Caco-2 (cell line): ENCODE data around the gene TBC1D2B. TPM values are rescaled to one million over a fixed set of nuclear protein-coding genes. Genes with fewer than 3 reads are reported as not detected.
"Not testable (repeated sequence)": the region's sequence is repeated elsewhere in the genome, so short reads cannot be mapped to it uniquely, and the experiment has no call there.

ENCODE experiments used
- BruUV-seq: library from RNA; stranded (reverse); fragments of 400-500 nt; replicated peaks from 2 replicates; lab custom pipeline; 2021; lab: Mats Ljungman, UMichigan
- CTCF ChIA-PET: fragments of 300-600 bp; sonication (Branson Sonifier 250); formaldehyde crosslinking; loops from one replicate; lab custom pipeline; 2022; ENCODE audit warnings: antibody characterized with exemption; lab: Charles Lee
- POLR2A ChIA-PET: fragments of 300-600 bp; sonication (Branson Sonifier 250); formaldehyde crosslinking; loops from one replicate; lab custom pipeline; 2022; ENCODE audit warnings: antibody characterized with exemption; lab: Charles Lee
- DNase-seq, 2 experiments: peaks; one replicate each; pipeline versions ENCODE4 v3.0.0 to v3.0.0-alpha.2; 2020 to 2022
- H3K27me3 ChIP-seq: replicated peaks from 2 replicates; pipeline ENCODE4 v1.6.0; 2011; ENCODE audit warnings: low read length; ENCODE audit not compliant: control insufficient read depth, insufficient read depth
- H3K36me3 ChIP-seq: 2 replicates; pipeline ENCODE4 v1.5.1; 2011; ENCODE audit warnings: low read length; ENCODE audit not compliant: control insufficient read depth, insufficient read depth
- H3K4me1 ChIP-seq: fragments of 250-450 bp; sonication (Bioruptor Pico); 2 replicates; pipeline ENCODE4 v1.5.1; 2020; ENCODE audit warnings: mild to moderate bottlenecking
- H3K4me3 ChIP-seq: 2 replicates; pipeline ENCODE4 v1.5.1; 2011; ENCODE audit warnings: low read depth, mild to moderate bottlenecking, control low read depth, low read length
- H3K9me3 ChIP-seq: fragments of 250-450 bp; sonication (Bioruptor Pico); 2 replicates; pipeline ENCODE4 v1.5.1; 2020; ENCODE audit warnings: mild to moderate bottlenecking, moderate library complexity
- H3K27ac Mint-ChIP-seq: one replicate; pipeline ENCODE4 v1.8.0; 2022; ENCODE audit warnings: mixed read lengths; ENCODE audit not compliant: unreplicated experiment
- H3K27me3 Mint-ChIP-seq: one replicate; pipeline ENCODE4 v1.8.0; 2022; ENCODE audit warnings: mixed read lengths; ENCODE audit not compliant: insufficient read depth, unreplicated experiment
- H3K36me3 Mint-ChIP-seq: one replicate; pipeline ENCODE4 v1.8.0; 2022; ENCODE audit warnings: mild to moderate bottlenecking, mixed read lengths; ENCODE audit not compliant: insufficient read depth, unreplicated experiment
- H3K4me1 Mint-ChIP-seq: one replicate; pipeline ENCODE4 v1.8.0; 2022; ENCODE audit warnings: low read depth, mixed read lengths; ENCODE audit not compliant: unreplicated experiment
- H3K4me3 Mint-ChIP-seq: one replicate; pipeline ENCODE4 v1.8.0; 2022; ENCODE audit warnings: mild to moderate bottlenecking, moderate library complexity, mixed read lengths; ENCODE audit not compliant: unreplicated experiment
- H3K9me3 Mint-ChIP-seq: one replicate; pipeline ENCODE4 v1.8.0; 2022; ENCODE audit warnings: mixed read lengths; ENCODE audit not compliant: unreplicated experiment
- intact Hi-C: fragments of 100-400 bp; cut with micrococcal nuclease; formaldehyde crosslinking; loops from one replicate; pipeline ENCODE4 v1.10.0; 2022; ENCODE audit not compliant: unreplicated experiment
- total RNA-seq: library from RNA; stranded (reverse); gene quantifications from 2 replicates; pipeline ENCODE4 v1.2.3, GENCODE V29; 2022
- TF ChIP-seq, protein P1 (sequence below), 2 experiments: fragments of 200-600 bp in 1 of 2; IDR thresholded peaks; 1 replicate in 1 of 2; 2 replicates in 1 of 2; pipeline versions ENCODE4 v1.5.1 to v1.8.0; 2011 to 2022; ENCODE audit warnings: antibody characterized with exemption in 1 of 2, control low read depth in 1 of 2, inconsistent platforms in 1 of 2, low read depth in 1 of 2, low read length in 1 of 2, mild to moderate bottlenecking in 1 of 2, moderate library complexity in 1 of 2; ENCODE audit not compliant: insufficient read depth in 1 of 2, severe bottlenecking in 1 of 2, unreplicated experiment in 1 of 2

Gene TBC1D2B
- total RNA-seq, 1 experiment from 2014 or later: 18.3 TPM

- TF ChIP-seq, protein P1, sequence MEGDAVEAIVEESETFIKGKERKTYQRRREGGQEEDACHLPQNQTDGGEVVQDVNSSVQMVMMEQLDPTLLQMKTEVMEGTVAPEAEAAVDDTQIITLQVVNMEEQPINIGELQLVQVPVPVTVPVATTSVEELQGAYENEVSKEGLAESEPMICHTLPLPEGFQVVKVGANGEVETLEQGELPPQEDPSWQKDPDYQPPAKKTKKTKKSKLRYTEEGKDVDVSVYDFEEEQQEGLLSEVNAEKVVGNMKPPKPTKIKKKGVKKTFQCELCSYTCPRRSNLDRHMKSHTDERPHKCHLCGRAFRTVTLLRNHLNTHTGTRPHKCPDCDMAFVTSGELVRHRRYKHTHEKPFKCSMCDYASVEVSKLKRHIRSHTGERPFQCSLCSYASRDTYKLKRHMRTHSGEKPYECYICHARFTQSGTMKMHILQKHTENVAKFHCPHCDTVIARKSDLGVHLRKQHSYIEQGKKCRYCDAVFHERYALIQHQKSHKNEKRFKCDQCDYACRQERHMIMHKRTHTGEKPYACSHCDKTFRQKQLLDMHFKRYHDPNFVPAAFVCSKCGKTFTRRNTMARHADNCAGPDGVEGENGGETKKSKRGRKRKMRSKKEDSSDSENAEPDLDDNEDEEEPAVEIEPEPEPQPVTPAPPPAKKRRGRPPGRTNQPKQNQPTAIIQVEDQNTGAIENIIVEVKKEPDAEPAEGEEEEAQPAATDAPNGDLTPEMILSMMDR (IDR thresholded peaks at IDR 0.05; ENCODE audit: insufficient read depth in 1 of 2, low read depth in 1 of 2, low read length in 1 of 2, severe bottlenecking in 1 of 2, unreplicated experiment in 1 of 2): no peak
- CTCF ChIA-PET: no interaction called here
- Mint-ChIP-seq H3K36me3 (peaks cover 5% of the 10 kb centered on the region), H3K27me3 (no peaks in the 10 kb centered on the region), H3K9me3 (no peaks in the 10 kb centered on the region), H3K4me1 (no peaks in the 10 kb centered on the region), H3K4me3 (no peak overlapping the region), H3K27ac (no peak overlapping the region)
- DNase-seq: no peak
- no TSS peak for BruUV-seq
- Histone ChIP-seq H3K9me3 (no peaks in the 10 kb centered on the region), H3K27me3 (no peaks in the 10 kb centered on the region), H3K36me3 (no peaks in the 10 kb centered on the region), H3K4me3 (no peak overlapping the region), H3K4me1 (no peaks in the 10 kb centered on the region)
- POLR2A ChIA-PET: no interaction called here
- intact Hi-C loops: no loop called here
These were observed 95.4 kb downstream of the TBC1D2B start for GRCh38 chr15:77982127-77982490.

- Mint-ChIP-seq H3K4me1 (no peaks in the 10 kb centered on the region), H3K36me3 (peaks cover 5% of the 10 kb centered on the region), H3K27ac (no peak overlapping the region), H3K4me3 (no peak overlapping the region), H3K27me3 (no peaks in the 10 kb centered on the region), H3K9me3 (no peaks in the 10 kb centered on the region)
- TF ChIP-seq, protein P1 (IDR thresholded peaks at IDR 0.05; ENCODE audit: insufficient read depth in 1 of 2, low read depth in 1 of 2, low read length in 1 of 2, severe bottlenecking in 1 of 2, unreplicated experiment in 1 of 2): no peak
- no peak overlapping the region for H3K4me3 ChIP-seq
- H3K27me3 ChIP-seq: no peaks in the 10 kb centered on the region
- no peaks in the 10 kb centered on the region for H3K4me1 ChIP-seq
- POLR2A ChIA-PET: no interaction called here
- DNase-seq: no peak
- H3K9me3 ChIP-seq: no peaks in the 10 kb centered on the region
- H3K36me3 ChIP-seq: no peaks in the 10 kb centered on the region
- intact Hi-C loops: no loop called here
- BruUV-seq: no TSS peak
- CTCF ChIA-PET: no interaction called here
These were observed 96.0 kb downstream of the TBC1D2B start for GRCh38 chr15:77981281-77982126.

DNA sequence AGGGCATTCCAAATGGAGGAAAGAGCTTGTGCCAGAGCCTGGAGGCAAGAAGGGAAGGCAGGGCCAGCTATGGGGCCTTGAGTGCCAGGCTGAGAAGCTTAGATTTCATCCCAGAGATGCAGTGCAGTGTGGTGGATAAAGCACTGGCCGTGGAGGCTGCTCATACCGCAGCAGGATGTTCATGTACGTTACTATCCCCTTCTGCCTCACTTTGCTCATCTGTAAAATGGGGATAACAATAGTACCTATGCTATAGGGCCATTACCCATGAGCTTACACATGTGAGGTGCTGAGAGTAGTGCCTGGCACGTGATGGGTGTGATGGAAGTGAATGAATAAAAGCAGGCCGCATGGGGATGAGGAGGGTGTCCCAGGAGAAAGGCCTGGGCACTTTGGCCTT lies 96.8 kb downstream of the TBC1D2B start:
- H3K9me3 Mint-ChIP-seq, H3K4me1 ChIP-seq, H3K4me3 ChIP-seq, H3K36me3 ChIP-seq, H3K27me3 ChIP-seq, BruUV-seq, DNase-seq, H3K4me3 Mint-ChIP-seq, H3K36me3 Mint-ChIP-seq, intact Hi-C loops, POLR2A ChIA-PET, H3K4me1 Mint-ChIP-seq, CTCF ChIA-PET, H3K27ac Mint-ChIP-seq, H3K9me3 ChIP-seq, H3K27me3 Mint-ChIP-seq: not testable (repeated sequence)
